SK-N-DZ (cell line): ENCODE data around the gene IGF2R.
"Not testable (repeated sequence)": the region's sequence is repeated elsewhere in the genome, so short reads cannot be mapped to it uniquely, and the experiment has no call there.

Source experiments
- DNase-seq: peaks from one replicate; pipeline ENCODE4 v3.0.0-alpha.2; 2015; ENCODE audit warnings: low spot score

Gene IGF2R

GRCh38 chr6:160092602-160093001 is 123.7 kb downstream of the IGF2R start:
- no peak for DNase-seq

GRCh38 chr6:160093061-160093460 is 124.2 kb downstream of the IGF2R start:
- no peak for DNase-seq

GRCh38 chr6:160093946-160094345 is 125.1 kb downstream of the IGF2R start:
- DNase-seq: no peak

GRCh38 chr6:160095146-160095845 is 126.4 kb downstream of the IGF2R start:
- DNase-seq: no peak

- no peak for DNase-seq
These were observed 132.7 kb downstream of the IGF2R start for GRCh38 chr6:160101277-160102205.

GRCh38 chr6:160102399-160102798 is 133.5 kb downstream of the IGF2R start:
- no peak for DNase-seq

GRCh38 chr6:160102956-160103824 is 134.3 kb downstream of the IGF2R start:
- DNase-seq: peak; percentile 10

- no peak for DNase-seq
These were observed 134.9 kb downstream of the IGF2R start for GRCh38 chr6:160103825-160104100.

GRCh38 chr6:160104821-160105517 is 136.1 kb downstream of the IGF2R start:
- DNase-seq: no peak

- DNase-seq: no peak
These were observed 137.1 kb downstream of the IGF2R start for GRCh38 chr6:160106010-160106409.

- no peak for DNase-seq
These were observed 137.8 kb downstream of the IGF2R start for GRCh38 chr6:160106701-160107100.

GRCh38 chr6:160108077-160108476 is 139.2 kb downstream of the IGF2R start:
- no peak for DNase-seq

- peak; percentile 14 for DNase-seq
These were observed 141.8 kb downstream of the IGF2R start for GRCh38 chr6:160110586-160111123.

GRCh38 chr6:160111806-160112205 is 142.9 kb downstream of the IGF2R start:
- DNase-seq: no peak

- DNase-seq: peak; percentile 84
These were observed 143.9 kb downstream of the IGF2R start for GRCh38 chr6:160112628-160113299.

GRCh38 chr6:160114536-160114935 is 145.7 kb downstream of the IGF2R start:
- not testable (repeated sequence) for DNase-seq

- DNase-seq: no peak
These were observed 146.5 kb downstream of the IGF2R start for GRCh38 chr6:160115421-160115820.

GRCh38 chr6:160116411-160116810 is 147.5 kb downstream of the IGF2R start:
- DNase-seq: no peak

GRCh38 chr6:160117137-160117536 is 148.3 kb downstream of the IGF2R start:
- no peak for DNase-seq

GRCh38 chr6:160118620-160119229 is 149.8 kb downstream of the IGF2R start:
- DNase-seq: no peak
